Stimulated activated CD4-positive, alpha-beta T cell treated with anti-CD3 and anti-CD28 coated beads, Interleukin-12 subunit alpha, Interleukin-12 subunit beta, amount 100 ng/mL, for 4 hours (primary cell): ENCODE results near the gene WWP2.

Experiments
- DNase-seq: peaks from one replicate; pipeline ENCODE4 v3.0.0-alpha.2; 2020

The WWP2 gene

DNA sequence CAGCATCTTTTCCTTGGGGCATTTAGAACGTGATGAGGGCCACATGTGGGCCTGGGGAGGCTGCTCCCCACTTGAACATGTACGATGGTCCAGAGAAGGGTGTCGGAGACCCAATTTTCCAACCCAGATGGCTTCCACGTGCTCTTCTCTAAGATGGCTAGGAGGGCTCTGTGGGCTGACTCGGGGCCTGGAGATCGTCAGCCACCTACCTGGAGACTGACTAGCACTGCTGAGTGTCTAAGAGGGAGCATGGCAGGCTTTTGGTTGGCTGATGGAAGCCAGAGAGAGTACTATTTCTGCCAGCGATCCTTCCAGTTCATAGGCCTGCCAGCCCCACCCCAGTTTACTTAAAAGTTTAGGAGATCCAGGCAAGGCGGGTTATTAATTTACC is 128.8 kb downstream of the WWP2 start:
- DNase-seq: no peak

- no peak for DNase-seq
Measured at GRCh38 chr16:69892378-69892777, 130.2 kb downstream of the WWP2 start.

DNA sequence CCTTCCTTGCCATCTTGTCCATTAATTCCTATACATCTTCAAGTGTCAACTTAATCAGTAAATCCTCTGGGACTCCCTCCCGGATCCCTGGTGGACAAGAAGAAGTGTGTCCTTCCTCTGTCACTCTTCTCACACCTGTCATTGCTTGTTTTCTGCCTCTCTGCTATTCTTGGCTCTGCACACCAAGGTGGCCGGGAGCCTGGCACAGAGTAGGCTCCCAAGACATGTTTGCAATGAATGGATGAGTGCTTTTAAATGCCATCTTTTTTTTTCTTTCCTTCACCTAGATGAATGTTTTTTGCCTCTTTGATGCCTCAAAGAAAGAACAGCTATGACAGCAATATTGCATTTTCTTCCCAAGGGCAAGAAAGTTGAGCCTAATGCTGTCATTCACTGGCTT is 131.0 kb downstream of the WWP2 start:
- no peak for DNase-seq

- DNase-seq: no peak
Measured at GRCh38 chr16:69894676-69895075, 132.5 kb downstream of the WWP2 start.

DNA sequence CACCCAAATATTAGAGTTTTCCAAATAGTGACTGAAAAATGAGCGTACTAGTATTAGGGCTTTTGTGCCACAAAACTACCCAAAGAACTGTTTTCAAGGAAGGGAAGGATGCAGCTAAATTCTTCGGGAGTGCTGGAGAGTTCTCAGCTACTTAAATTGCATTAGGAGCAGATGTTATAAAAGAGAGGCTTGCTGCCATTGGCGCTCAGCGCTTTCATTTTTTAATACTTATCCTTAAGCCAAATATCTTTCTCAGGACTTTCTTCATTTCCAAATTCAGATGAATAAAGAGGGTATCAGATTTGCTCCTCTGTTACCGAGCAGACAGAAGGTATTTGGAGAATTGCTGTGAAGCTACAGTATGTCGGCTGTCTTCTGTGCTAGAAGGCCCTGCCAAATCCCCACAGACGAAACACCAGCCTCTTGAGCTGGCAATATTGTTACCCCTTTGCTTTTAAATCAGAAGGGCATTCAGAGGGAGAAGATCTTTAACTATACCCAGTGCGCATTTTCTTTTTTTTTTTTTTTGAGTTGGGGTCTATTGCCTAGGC is 141.8 kb downstream of the WWP2 start:
- DNase-seq: no peak

DNA sequence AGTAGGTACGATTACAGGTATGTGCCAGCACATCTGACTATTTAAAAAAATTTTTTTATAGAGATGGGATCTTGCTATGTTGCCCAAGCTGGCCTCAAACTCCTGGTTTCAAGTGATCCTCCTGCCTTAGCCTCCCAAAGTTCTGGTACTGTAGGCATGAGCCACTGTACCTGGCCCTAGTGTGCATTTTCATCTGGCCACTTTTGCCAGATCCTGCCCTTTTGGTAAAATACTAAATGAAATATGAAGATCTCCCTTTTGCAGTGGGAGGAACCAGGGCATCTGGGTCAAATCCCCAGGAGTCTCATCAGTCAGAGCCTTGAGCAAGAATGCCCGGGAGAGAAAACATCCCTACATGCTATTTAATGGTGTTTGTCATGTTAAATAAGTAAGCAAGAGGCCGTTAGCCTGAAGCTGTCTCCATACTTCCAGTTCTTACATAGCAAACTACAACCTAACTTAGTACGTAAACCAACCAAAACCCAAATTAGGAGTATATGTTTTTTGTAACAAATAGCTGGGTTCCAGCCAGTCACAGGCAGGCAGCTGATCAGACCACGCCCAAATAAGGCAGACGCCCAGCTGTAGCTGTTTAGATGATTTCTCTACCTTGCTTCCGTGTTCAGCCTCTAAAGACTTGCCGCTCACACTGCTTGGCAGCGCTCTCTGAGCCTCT is 142.5 kb downstream of the WWP2 start:
- DNase-seq: no peak

GRCh38 chr16:69905171-69905555 is 143.0 kb downstream of the WWP2 start:
- DNase-seq: no peak

DNA sequence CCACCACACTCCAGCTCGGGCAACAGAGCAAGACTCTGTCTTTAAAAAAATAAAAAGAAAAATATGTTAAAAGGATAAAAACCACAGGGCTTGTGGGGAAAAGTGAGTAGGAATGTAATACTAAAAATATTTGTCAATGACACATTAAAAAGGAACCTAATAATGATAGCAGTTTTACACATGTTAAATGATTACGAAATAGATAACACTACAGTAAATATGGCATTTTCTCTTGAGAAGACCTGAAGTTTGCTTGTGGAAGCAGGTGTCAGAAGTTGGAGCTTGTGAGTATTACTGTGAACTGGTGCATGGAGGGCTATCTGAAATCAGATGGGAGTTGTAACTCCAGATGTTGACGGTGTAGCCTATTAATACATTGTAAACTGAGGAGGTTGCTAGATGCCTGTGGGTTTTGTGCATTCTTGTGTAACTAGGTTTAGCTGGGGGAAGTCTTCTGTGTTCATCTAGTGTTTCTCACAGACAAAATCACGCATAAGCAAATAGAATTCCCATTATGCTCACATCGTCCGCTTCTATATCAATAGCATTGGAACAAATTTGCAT is 144.8 kb downstream of the WWP2 start:
- DNase-seq: no peak

DNA sequence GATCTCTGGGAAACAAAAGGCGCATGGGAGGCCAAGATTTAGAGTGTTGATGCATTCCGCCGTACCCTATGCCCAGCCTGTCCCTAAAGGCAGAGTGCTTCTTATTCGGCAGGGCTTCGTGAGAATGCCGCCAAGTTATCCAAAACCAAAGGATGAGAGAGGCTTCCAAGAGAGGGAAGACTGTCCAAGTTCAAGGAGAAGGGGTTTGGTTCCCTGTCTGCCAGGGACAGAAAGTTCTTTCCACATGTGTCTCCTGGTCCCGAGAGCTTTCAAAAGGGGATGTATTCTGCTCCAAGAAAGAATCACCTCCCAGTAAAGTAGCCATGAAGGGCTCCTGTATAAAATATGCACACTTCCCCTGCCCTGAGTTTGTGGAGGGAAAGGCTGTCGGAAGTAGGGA is 146.9 kb downstream of the WWP2 start:
- no peak for DNase-seq

DNA sequence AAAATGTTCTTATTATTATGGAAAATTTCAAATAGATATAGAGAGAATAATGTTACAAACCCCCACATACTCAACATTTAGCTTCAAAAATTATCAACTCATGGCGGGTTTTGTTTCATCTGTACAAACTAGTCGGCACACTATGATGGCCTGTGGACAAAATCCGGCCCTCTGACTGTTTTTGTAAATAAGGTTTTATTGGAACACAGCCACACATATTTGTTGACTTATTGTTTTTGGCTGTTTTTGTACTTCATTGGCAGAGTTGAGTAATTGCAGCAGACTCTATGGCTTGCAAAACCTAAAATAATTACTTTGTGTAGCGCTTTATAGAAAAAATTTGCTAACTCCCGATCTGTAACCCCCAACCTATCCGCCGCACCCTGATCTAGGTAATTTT is 147.6 kb downstream of the WWP2 start:
- DNase-seq: no peak

DNA sequence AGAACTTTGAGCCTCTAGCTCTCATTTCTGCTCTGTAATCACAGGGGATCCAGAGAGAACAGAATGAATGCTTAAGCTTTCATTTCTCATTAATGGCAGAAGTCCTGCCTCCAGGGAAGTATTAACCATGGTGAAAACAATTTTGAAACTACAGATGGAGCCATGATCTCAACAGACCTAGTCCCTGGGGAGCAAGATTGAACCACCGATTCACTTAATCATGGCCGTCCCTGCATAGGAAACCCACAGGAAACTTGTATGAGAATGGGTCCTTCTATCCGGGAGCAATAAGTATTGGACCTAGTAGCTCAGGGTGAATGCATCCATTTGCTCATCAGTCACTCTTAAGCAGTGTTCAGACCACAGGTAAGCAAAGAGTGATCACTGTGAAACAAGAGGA is 148.8 kb downstream of the WWP2 start:
- no peak for DNase-seq

GRCh38 chr16:69916462-69916861 is 154.3 kb downstream of the WWP2 start:
- DNase-seq: no peak

DNA sequence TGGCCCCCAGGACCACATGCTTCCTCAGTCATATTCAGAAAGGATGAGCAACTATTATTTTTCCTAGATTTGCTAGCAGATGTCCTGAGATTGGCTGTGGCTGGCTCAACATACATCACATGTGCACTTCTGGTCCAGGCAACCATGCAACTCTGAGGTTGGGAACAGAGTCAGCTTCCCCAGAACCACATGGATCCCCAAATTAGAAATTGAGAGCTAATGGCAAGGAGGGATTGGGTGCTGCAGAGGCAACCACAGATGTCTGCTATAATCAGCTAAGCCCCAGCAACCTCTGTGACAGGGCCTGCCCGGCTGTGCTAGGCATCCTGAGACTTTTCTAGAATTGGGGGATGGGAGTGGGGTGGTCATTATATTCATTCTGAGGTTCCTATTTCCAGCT is 155.2 kb downstream of the WWP2 start:
- DNase-seq: no peak

GRCh38 chr16:69917739-69918138 is 155.6 kb downstream of the WWP2 start:
- no peak for DNase-seq

DNA sequence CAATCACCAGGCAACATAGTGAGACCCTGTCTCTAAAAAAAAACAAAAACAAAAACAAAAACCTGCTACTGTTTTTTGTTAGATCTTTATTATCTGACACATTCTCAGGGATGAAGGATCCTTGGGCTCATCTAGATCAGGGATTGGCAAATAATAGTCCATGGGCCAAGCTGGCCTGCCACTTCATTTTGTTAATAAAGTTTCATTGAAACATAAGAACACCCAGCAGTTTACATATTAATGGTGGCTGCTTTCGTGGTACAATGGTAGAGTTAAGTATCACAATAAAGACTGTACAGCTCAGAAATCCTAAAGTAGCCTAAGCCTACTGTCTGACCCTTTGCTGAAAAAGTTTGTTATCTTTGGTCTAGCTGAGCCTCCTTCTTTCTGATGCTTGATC is 156.1 kb downstream of the WWP2 start:
- DNase-seq: no peak

DNA sequence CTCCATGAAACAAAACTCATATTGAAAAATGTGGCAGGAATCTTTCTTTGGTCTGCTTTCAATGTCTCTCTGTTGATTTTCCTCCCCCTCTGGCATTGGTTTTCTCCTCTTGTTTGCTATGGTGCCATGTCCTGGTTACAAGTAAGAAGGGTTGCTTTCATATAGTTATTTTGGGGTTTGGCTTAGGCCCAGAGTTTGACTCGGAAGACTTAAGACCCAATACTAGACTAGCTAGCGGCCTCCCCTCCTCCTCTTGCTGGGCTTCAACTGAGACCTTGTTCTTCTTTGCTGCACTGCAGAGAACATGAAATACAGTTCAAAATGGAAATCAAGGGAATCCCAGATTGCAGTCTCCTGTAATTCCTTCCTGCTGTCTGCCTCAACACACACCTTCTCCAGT is 159.0 kb downstream of the WWP2 start:
- DNase-seq: no peak

DNA sequence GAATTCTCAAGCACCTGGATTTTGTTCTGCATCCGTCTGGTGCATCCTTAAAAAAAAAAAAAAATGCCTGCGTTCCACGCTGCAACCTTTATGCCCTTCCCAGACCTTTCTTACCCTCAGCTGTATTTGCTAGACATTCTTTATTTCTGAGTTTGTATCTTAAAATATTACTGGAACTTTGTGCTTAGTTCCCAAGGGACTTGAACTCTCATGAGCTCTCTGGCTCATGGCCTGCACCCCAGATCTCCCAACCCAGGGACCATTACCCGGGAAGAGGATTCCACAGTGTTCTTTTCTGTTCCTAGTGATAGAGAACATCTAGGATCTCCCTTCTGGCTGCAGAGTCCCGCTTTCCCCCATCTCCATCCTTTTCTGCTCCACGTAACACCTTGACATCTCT is 160.1 kb downstream of the WWP2 start:
- no peak for DNase-seq

DNA sequence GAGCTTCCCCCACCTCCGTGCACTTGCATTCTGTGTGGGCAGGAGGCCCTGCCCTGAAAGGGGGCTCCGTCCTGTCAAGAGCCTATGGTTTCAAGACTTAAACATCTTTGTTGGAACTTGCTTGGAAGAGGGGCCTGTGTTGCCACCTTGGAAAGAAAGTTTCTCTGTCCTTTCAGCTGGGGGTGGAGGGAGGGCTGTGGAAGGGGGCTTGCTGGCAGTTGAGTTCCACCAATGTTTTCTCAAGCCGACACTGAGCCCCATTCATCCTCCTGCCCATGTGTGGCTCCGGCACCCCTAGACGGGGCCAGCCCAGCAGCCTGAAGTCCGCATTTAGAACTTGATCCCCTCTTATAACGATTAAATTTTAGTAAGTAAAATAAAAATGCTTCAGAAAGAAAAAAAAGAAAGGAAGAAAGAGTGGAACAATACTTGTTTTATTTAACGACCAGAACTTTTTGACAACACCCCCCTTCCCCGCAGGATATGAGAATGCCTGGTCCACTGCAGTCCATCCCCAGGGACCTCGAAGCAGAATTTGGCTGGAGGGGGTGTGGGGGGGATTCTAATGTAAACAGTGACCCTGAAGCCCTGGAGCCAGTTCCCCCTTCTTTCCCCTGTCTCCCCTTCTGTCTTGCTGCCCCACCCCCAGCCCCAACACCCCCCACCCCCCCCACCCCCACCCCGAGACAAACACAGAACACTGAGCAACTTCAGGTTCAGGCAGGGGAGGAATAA is 162.1 kb downstream of the WWP2 start:
- no peak for DNase-seq

GRCh38 chr16:69924777-69925191 is 162.7 kb downstream of the WWP2 start:
- DNase-seq: no peak

- DNase-seq: no peak
Measured at GRCh38 chr16:69925311-69925710, 163.2 kb downstream of the WWP2 start.

DNA sequence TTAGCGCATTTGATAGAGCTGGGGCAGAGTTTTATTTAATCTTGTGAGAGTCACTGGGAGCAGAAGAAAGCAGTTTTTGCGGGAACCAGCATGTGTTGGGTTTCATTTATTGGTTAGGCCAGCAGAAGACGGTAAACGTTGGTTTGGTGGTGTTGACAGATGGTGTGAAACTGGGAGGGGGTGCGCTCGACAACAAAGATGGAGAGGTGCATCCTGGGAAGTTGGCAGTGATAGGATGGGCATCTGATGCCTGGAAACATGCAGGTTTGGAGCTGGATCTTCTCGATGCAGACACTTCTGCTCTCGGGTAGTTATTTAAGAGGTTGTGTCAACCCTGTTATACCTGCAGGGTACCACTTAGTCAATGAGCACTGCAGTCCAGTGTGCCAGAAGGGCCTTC is 164.1 kb downstream of the WWP2 start:
- no peak for DNase-seq

DNA sequence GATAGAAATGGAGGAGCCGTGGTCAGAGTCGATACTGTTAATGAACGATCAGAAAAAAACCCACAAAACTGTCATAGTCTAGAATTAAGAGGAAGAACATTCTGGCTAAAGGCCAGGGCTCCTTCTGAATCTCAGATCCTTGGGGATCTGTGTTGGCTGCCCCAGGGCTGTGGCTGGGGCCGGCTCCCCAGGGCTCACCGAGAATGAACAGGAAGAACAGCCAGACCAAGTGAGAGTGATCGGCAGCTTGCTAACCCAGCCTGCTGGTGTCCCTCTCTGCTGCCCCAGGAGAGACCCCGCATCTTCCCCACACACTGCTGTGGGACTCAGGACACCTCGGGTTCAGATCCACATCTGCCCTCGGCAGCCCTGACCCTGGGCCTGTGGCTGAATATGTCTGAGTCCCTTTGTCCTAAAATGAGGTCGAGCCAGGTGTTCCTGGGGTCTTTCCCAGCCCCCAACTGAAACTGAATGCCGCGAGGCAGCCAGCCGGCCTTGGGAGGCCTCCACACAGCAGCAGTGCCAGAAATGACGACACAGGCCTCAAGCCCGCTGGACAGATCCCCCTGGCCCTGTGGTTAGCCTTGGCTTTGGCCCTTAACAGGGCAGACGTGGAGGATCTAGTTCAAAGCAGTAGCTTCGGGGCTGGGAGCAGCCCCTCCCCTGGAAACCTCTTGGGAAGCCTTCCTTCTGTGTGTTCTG is 165.1 kb downstream of the WWP2 start:
- no peak for DNase-seq

GRCh38 chr16:69928856-69929400 is 166.8 kb downstream of the WWP2 start:
- DNase-seq: no peak
